Measurements from ENCODE around the gene CD300A.

CD300A gene

DNA sequence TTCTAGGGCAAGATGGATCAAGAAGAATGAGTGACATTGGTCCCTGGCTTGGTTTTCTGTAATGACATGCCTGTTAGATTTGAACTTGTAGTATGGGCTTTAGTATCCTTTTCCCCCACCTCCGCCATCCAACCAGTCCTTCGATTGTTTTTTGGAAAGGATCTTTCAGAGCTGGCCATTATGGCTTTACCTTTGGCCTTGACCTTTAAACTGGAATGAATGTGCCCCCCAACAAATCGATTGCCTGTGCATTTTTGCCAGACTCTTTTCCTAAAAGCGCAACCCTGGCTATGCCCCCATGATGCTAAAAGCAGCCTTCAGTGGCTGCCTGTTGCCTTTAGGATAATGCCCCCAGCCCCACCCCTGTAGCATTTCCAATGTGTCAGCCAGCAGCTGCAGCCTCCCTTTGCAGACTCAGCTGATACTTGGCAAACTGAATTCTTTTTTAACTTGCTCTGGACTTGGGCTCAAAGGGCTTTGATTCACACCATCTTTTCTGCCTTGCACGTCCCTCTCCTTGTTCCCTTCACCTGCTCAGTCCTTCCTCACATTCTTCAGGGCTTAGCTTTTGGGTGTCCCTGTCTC, 30.6 kb upstream of the CD300A start:
- no peaks in the 10 kb centered on the region for H3K27me3 ChIP-seq (ENCODE audit: low read depth, low read length)
- no peak overlapping the region for H3K4me2 ChIP-seq (ENCODE audit: low read length)
- H4K20me1 ChIP-seq (ENCODE audit: insufficient read depth, low read length): no peaks in the 10 kb centered on the region

DNA sequence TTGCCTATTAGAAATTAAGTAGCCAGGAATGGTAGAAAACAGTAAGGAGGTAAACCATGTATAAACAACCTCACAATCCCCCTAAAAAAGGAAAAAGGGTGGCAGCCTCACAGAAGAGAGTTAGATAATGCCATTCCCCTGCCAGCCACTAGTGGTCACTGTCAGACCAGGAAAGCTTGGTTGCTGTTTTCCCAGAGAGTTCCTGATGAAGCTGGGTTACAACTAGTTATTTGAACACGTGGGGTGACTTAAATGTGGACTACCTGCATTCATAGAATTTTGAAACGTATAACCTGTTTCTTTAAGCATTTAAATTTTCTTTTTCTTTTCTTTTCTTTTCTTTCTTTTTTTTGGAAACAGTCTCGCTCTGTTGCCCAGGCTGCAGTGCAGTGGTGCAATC, 28.7 kb upstream of the CD300A start:
- Histone ChIP-seq H4K20me1 (ENCODE audit: insufficient read depth, low read length) (no peaks in the 10 kb centered on the region), H2AFZ (ENCODE audit: low read depth, low read length) (no peak overlapping the region), H3K27ac (ENCODE audit: low read length) (no peak overlapping the region), H3K4me2 (ENCODE audit: low read length) (no peak overlapping the region), H3K9me3 (ENCODE audit: insufficient read depth, low read length) (peaks cover 8% of the 10 kb centered on the region; the same call in 1 of the 2 replicates), H3K79me2 (ENCODE audit: low read length) (no peaks in the 10 kb centered on the region), H3K27me3 (ENCODE audit: low read depth, low read length) (no peaks in the 10 kb centered on the region), H3K4me3 (ENCODE audit: low read length) (no peak overlapping the region), H3K36me3 (replicated peaks; ENCODE audit: low read depth, low read length) (no peaks in the 10 kb centered on the region), H3K9ac (ENCODE audit: low read length) (no peak overlapping the region), H3K4me1 (ENCODE audit: low read length) (no peaks in the 10 kb centered on the region)
- TF ChIP-seq, protein P1, sequence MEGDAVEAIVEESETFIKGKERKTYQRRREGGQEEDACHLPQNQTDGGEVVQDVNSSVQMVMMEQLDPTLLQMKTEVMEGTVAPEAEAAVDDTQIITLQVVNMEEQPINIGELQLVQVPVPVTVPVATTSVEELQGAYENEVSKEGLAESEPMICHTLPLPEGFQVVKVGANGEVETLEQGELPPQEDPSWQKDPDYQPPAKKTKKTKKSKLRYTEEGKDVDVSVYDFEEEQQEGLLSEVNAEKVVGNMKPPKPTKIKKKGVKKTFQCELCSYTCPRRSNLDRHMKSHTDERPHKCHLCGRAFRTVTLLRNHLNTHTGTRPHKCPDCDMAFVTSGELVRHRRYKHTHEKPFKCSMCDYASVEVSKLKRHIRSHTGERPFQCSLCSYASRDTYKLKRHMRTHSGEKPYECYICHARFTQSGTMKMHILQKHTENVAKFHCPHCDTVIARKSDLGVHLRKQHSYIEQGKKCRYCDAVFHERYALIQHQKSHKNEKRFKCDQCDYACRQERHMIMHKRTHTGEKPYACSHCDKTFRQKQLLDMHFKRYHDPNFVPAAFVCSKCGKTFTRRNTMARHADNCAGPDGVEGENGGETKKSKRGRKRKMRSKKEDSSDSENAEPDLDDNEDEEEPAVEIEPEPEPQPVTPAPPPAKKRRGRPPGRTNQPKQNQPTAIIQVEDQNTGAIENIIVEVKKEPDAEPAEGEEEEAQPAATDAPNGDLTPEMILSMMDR (IDR thresholded peaks at IDR 0.05; ENCODE audit: low read depth, low read length): peak; percentile 52
- TF ChIP-seq EZH2phosphoT487 (IDR thresholded peaks at IDR 0.05; ENCODE audit: low read depth): no peak

More for the DNA sequence above, 30.6 kb upstream of the CD300A start:
- H2AFZ ChIP-seq (ENCODE audit: low read depth, low read length): no peak overlapping the region
- H3K79me2 ChIP-seq (ENCODE audit: low read length): no peaks in the 10 kb centered on the region
- H3K9me3 ChIP-seq (ENCODE audit: insufficient read depth, low read length): peaks cover 8% of the 10 kb centered on the region; the same call in 1 of the 2 replicates
- H3K4me3 ChIP-seq (ENCODE audit: low read length): no peak overlapping the region
- H3K4me1 ChIP-seq (ENCODE audit: low read length): no peaks in the 10 kb centered on the region
- no peak for TF ChIP-seq EZH2phosphoT487 (IDR thresholded peaks at IDR 0.05; ENCODE audit: low read depth)
- H3K9ac ChIP-seq (ENCODE audit: low read length): no peak overlapping the region
- no peaks in the 10 kb centered on the region for H3K36me3 ChIP-seq (replicated peaks; ENCODE audit: low read depth, low read length)
- no peak overlapping the region for H3K27ac ChIP-seq (ENCODE audit: low read length)

DNA sequence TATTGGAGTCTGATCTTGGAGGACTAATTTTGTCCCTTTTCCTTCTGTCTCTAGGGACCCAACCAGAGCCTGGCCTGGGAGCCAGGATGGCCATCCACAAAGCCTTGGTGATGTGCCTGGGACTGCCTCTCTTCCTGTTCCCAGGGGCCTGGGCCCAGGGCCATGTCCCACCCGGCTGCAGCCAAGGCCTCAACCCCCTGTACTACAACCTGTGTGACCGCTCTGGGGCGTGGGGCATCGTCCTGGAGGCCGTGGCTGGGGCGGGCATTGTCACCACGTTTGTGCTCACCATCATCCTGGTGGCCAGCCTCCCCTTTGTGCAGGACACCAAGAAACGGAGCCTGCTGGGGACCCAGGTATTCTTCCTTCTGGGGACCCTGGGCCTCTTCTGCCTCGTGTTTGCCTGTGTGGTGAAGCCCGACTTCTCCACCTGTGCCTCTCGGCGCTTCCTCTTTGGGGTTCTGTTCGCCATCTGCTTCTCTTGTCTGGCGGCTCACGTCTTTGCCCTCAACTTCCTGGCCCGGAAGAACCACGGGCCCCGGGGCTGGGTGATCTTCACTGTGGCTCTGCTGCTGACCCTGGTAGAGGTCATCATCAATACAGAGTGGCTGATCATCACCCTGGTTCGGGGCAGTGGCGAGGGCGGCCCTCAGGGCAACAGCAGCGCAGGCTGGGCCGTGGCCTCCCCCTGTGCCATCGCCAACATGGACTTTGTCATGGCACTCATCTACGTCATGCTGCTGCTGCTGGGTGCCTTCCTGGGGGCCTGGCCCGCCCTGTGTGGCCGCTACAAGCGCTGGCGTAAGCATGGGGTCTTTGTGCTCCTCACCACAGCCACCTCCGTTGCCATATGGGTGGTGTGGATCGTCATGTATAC, 26.5 kb upstream of the CD300A start:
- H3K9ac ChIP-seq (ENCODE audit: low read length): no peak overlapping the region
- no peak overlapping the region for H2AFZ ChIP-seq (ENCODE audit: low read depth, low read length)
- H3K36me3 ChIP-seq (replicated peaks; ENCODE audit: low read depth, low read length): no peaks in the 10 kb centered on the region
- no peak overlapping the region for H3K27ac ChIP-seq (ENCODE audit: low read length)
- TF ChIP-seq, protein P1 (IDR thresholded peaks at IDR 0.05; ENCODE audit: low read depth, low read length): no peak
- no peak for TF ChIP-seq EZH2phosphoT487 (IDR thresholded peaks at IDR 0.05; ENCODE audit: low read depth)
- H4K20me1 ChIP-seq (ENCODE audit: insufficient read depth, low read length): no peaks in the 10 kb centered on the region
- H3K4me3 ChIP-seq (ENCODE audit: low read length): no peak overlapping the region
- H3K4me2 ChIP-seq (ENCODE audit: low read length): no peak overlapping the region
- no peaks in the 10 kb centered on the region for H3K4me1 ChIP-seq (ENCODE audit: low read length)
- H3K79me2 ChIP-seq (ENCODE audit: low read length): no peaks in the 10 kb centered on the region
- no peaks in the 10 kb centered on the region for H3K27me3 ChIP-seq (ENCODE audit: low read depth, low read length)
- H3K9me3 ChIP-seq (ENCODE audit: insufficient read depth, low read length): peaks cover 8% of the 10 kb centered on the region; the same call in 1 of the 2 replicates

DNA sequence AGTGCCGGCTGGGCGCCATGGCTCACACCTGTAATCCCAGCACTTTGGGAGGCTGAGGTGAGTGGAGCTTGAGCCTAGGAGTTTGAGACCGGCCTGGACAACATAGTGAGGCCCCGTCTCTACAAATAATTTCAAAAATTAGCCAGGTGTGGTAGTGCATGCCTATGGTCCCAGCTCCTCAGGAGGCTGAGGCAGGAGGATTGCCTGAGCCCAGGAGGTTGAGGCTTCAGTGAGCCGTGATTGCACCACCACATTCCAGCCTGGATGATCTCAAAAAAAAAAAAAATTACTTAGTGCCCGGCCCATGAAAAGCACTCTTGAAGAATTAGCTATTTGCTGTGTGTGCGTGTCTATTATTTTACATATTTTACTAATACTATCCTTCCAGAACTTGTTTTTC, 24.9 kb upstream of the CD300A start:
- Histone ChIP-seq H3K4me3 (ENCODE audit: low read length) (no peak overlapping the region), H4K20me1 (ENCODE audit: insufficient read depth, low read length) (no peaks in the 10 kb centered on the region), H3K79me2 (ENCODE audit: low read length) (no peaks in the 10 kb centered on the region), H3K9me3 (ENCODE audit: insufficient read depth, low read length) (peaks cover 8% of the 10 kb centered on the region; the same call in 1 of the 2 replicates), H2AFZ (ENCODE audit: low read depth, low read length) (no peak overlapping the region), H3K27me3 (ENCODE audit: low read depth, low read length) (no peaks in the 10 kb centered on the region), H3K9ac (ENCODE audit: low read length) (no peak overlapping the region), H3K4me1 (ENCODE audit: low read length) (no peaks in the 10 kb centered on the region), H3K27ac (ENCODE audit: low read length) (no peak overlapping the region), H3K4me2 (ENCODE audit: low read length) (no peak overlapping the region), H3K36me3 (replicated peaks; ENCODE audit: low read depth, low read length) (no peaks in the 10 kb centered on the region)
- TF ChIP-seq, protein P1 (IDR thresholded peaks at IDR 0.05; ENCODE audit: low read depth, low read length): no peak
- TF ChIP-seq EZH2phosphoT487 (IDR thresholded peaks at IDR 0.05; ENCODE audit: low read depth): no peak
